Medulla oblongata (tissue), 1 donor: ENCODE results near the gene PRR23B.
"Not testable (repeated sequence)": the region's sequence is repeated elsewhere in the genome, so short reads cannot be mapped to it uniquely, and the experiment has no call there.

Source experiments
- DNase-seq: peaks from one replicate; pipeline ENCODE4 v3.0.0-alpha.2; 2015; ENCODE audit errors: extremely low spot score

PRR23B gene

GRCh38 chr3:139020868-139021234, at the start of gene PRR23B:
Gene PRR23B, minus strand, starts transcription at chr3:139020926. Its CDS starts 265 bp downstream, at chr3:139020661.
- DNase-seq = no peak

DNA sequence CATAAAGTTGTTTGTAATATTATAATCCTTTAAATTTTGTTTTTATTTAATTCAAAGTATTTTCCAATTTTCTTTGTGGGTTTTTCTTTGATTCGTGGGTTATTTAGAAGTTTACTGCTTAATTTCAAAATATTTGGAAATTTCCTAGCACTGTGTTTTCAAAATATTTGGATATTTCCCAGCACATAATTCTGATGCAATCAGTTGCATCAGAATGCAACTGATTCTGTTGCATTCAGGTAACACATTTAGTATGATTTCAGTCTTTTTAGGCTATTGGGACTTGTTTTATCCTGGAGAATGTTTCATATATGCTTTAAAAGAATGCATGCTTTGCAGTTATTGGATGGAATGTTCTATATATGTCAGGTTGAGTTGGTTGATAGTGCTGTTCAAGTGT, 42.2 kb upstream of the PRR23B start:
- DNase-seq = no peak

GRCh38 chr3:139052802-139053600, 32.3 kb upstream of the PRR23B start:
- no peak for DNase-seq

DNA sequence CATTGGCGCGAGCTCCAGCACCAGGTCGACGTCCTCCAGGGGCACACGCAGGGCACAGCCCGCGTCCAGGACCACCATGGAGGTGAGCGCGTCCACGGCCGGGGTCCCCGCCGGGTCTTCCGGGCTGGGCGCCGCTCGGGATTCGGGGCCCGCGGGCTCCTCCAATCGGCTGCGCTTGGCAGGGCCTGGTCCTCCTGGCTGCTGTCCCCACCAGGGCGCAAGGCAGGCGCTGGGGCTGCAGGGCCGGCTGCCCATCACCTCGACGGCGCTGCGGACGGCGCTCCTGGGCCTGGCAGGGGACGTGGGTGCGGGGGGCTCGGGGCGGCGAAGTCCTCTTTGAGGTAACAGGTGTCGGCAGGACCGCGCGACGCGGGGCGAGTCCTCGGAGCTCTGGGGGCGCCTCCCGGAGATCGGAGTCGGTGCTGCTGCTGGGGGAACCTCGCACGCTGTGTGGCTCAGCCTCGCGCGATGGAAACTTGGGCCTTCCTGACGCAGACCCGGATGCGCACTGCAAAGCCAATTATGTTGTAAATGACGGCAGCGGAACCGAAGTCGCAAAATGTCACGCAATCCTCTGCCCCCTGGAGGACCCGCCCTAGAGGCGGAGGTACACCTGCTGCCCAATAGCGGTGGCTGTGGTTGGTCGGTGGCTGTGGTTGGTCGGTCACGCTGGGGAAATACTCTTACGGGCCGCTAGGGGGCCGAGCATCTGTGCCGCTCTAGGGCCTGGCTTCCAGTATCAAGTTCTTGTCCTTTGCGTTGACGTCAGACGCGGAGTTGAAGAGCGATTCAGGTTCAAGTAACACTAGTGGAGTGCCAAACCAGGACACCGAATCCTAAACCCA, 23.9 kb upstream of the PRR23B start, which contains the start of gene PRR23C:
Gene PRR23C (minus strand): TSS at position 527 of the 845 bp plus-strand sequence. CDS start 272 bp downstream, at position 255.
- DNase-seq = no peak

GRCh38 chr3:139043554-139044365, 23.0 kb upstream of the PRR23B start:
- no peak for DNase-seq

GRCh38 chr3:139037478-139037877, 16.8 kb upstream of the PRR23B start:
- DNase-seq = no peak

DNA sequence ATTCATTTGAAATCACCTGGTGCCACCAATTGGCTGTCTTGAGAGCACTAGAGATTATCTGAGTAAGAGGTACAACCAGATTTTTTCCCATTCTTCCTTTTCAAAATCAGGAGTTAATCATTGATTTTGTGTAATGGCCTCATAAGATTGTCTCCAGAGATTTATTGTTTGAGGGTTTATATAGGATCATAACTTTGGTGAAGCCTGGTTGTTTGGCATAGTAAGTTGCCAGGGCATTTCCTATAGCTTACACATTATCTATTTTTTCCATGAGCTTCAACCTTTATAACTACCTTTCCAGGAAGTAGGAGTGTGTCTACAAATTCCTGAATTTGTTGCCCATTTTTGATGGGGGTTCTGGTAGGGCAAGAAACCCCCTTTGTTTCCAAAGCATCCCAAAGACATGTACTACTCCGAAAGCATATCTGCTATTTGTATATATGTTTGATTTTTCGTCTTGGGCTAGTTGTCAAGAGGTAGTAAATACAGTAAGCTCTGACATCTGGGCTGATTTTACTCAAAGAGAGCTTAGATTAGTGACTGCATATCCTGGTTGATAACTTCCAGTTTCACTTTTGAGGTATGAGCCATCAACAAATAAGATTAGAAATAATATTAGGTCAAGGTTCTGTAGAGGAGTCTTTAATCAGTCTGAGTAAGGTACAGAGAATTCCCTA, 11.7 kb upstream of the PRR23B start:
- DNase-seq = no peak

DNA sequence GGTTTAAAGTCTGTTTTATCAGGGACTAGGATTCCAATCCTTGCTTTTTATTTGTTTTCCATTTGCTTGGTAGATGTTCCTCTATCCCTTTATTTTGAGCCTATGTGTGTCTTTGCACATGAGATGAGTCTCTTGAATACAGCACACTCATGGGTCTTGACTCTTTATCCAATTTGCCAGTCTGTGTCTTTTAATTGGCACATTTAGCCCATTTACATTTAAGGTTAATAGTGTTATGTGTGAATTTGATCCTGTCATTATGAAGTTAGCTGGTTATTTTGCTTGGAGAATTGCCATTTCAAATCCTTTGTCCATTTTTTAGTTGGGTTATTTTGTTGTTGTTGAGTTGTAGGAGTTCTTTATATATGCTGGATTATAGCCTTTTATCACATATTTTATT, 9.8 kb upstream of the PRR23B start:
- not testable (repeated sequence) for DNase-seq

DNA sequence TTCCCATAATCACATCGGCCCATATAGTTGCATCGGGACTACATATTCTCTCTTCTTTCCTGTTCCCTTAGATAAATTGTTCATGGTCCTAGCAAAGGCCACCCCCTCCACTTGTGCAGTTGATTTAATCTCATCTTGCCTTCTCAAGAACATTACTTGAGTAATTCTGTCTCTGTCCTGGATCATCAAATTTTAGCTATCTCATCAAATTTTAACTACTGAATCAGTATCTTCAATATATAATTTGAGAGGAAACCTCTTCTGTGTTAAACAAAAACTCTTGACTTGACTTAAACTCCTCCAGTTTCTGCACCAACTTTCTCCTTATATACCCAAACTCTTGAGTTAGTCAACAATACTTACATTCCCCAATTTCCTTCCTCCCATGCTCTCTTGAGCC, 4.2 kb upstream of the PRR23B start:
- no peak for DNase-seq

DNA sequence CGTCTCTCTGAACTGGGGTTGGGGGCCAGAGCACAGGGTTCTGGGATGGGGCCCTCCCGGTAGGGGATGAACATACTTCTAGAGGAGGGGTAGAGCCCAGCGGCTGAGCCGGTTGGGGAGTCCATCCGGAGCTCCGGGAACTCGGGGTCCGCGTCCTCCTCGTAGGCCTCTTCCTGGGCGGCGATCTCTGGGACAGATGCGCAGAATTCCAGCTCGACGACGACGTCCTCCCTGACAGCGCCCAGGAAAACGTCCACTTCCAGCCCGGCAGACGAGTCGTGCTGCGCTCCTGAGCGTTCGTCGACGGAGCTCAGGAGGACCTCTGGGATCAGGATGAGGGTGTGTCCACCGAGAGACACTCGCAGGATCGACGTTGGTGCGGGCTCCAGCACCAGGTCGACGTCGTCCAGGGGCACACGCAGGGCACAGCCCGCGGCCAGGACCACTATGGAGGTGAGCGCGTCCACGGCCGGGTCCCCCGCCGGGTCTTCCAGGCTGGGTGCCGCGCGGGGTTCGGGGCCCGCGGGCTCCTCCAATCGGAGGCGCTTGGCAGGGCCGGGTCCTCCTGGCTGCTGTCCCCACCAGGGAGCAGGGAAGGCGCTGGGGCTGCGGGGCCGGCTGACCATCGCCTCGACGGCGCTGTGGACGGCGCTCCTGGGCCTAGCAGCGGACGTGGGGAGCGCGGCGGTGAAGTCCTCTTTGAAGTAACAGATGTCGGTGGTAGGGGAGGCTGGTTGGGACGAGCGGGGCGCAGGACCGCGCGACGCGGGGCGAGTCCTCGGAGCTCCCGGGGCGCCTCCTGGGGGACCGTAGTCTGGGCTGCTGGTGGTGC, 474 bp downstream of the PRR23B start:
- no peak for DNase-seq

GRCh38 chr3:139016430-139017048, 4.2 kb downstream of the PRR23B start:
- no peak for DNase-seq

- no peak for DNase-seq
Observed at GRCh38 chr3:139006051-139006716, 14.5 kb downstream of the PRR23B start, which contains the start of gene PRR23A. Gene PRR23A, minus strand, starts transcription at chr3:139006268. Its CDS starts 0 bp downstream, at chr3:139006268.

DNA sequence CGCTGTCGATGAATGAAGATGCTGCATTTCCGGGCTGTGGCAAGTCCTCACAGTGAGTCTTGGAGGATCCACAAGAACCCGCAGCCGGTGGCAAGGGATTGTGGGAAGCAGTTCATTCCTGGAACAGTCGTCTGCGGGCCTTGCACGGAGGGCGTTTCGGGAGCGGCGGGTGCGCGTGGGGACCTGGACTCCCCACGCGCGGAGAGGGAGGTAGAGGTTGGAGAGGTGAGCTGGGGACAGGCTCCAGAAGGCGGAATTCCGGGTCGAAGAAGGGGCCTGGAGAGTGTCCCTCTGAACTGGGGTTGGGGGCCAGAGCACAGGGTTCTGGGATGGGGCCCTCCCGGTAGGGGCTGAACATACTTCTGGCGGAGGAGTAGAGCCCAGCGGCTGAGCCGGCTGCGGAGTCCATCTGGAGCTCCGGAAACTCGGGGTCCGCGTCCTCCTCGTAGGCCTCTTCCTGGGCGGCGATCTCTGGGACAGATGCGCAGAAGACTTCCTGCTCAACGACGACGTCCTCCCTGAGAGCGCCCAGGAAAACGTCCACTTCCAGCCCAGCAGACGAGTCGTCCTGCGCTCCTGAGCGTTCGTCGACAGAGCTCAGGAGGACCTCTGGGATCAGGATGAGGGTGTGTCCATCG, 15.3 kb downstream of the PRR23B start:
- no peak for DNase-seq

- DNase-seq = no peak
Observed at GRCh38 chr3:138995706-138996105, 25.0 kb downstream of the PRR23B start.

DNA sequence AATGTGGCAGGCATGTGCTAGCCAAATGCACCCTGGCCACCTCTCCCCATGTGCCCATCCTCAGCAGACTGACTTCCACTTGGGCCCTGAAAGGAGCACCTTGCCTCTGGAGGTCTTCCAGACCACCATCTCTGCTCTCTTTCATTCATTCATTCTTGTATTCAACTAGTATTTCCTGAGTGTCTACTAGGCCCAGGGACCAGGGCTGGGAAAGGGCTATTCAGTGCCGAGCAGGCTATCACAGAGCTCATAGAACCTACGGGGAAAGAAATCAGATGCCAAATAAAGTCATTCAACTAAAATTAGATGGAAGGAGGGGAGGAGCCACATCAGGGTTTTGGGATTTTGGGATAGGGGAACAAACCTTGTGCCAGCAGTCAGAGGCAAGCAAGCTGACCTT, 33.5 kb downstream of the PRR23B start:
- DNase-seq = no peak

DNA sequence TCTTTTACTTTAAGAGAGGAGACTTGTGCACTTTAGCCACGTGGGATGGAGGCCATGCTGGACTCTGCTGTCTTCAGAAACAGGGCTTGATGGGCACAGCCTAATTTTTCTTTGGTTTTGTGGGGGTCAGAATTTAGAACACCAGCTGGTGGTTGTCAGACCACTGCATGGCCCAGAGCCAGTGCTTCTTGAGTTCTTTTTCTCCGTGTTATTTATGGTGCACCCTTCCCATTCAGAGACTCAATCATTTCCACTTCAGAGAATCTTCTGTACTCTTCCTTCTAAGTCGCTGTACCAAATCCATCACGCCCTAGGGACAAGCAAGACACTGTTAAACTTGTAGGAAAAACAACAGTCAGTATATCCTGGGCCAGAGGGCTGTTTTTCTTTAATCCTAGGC, 34.8 kb downstream of the PRR23B start:
- DNase-seq = no peak

GRCh38 chr3:138984816-138985215, 35.9 kb downstream of the PRR23B start:
- no peak for DNase-seq

DNA sequence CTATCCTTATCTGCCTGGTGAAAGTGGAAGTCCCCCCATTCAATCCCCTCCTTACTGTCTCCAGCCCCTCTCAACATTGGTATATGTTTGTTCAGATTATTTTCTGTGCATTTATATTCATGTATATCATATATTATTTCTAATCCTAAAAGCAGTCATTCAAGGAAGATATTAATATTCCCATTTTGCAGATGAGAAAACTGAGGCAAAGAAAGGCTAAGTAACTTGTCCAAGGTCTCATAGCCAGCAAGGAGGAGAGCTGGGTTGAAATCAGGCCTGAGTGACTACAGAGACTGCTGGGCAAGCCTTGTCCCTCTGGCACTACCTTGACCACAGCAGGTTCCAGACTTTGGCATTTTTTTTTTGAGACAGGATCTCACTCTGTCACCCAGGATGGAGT, 44.7 kb downstream of the PRR23B start:
- DNase-seq = no peak

DNA sequence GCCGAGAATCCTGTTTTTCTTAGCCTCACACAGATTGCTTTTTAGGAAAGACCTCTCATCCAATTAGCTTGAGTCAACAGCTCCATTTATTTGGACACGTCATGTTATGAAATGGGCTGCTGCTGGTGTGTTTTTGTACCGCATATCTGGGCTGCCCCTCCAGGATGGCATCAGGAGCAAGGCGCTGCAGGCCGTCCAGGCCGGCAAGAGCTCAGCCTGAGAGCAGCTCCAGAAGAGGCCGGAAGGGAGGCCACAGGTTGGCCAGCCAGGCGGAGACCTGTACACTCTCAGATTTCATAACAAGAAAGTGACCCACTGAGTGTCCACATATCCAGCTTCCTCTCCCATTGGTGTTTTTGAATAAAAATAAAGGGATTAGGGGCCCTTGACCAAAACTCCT, 45.4 kb downstream of the PRR23B start:
- DNase-seq = no peak
